ENCODE measurements around the gene EYS.
"Not testable (repeated sequence)": the region's sequence is repeated elsewhere in the genome, so short reads cannot be mapped to it uniquely, and the experiment has no call there.

The EYS gene

DNA sequence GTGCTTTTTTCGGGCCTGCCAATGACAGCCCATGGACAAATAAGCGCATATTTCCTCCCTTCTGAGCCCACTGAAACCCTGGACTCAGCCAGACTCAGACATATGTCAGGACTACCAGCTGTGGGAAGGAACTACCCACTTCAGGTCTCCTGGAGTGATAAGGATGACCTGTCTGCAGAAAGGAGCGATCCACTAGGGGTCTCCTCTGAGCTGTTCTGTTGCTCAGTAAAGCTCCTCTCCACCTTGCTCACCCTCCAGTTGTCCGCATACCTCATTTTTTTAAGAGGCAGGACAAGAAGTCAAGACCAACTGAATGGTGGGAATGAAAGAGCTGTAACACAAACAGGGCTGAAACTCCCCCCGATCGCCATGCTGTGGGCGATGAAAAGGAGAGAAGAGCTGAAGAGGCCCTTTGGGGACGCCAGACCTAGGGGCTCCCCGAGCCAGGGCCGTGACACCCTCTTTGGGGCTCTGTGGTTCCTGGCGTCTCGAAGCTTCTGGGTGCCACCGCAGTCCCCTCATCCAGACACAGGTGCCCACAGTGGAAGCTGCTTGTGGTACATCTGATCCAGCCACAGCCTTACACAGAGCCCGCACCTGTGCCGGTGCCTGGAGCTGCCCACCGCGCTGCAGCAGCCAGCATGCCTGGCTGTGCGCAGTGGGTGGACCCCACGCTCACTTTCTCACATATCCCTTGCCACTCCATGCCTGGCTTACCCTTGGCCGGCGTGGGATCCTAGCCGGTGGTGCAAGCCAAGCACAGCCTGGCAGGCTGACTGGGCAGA lies 68.8 kb downstream of the EYS start:
- no peak for DNase-seq (ENCODE audit: low read depth)
- H3K4me3 ChIP-seq (ENCODE audit: low read depth, low read length): no peak overlapping the region
- TF ChIP-seq, protein P1, sequence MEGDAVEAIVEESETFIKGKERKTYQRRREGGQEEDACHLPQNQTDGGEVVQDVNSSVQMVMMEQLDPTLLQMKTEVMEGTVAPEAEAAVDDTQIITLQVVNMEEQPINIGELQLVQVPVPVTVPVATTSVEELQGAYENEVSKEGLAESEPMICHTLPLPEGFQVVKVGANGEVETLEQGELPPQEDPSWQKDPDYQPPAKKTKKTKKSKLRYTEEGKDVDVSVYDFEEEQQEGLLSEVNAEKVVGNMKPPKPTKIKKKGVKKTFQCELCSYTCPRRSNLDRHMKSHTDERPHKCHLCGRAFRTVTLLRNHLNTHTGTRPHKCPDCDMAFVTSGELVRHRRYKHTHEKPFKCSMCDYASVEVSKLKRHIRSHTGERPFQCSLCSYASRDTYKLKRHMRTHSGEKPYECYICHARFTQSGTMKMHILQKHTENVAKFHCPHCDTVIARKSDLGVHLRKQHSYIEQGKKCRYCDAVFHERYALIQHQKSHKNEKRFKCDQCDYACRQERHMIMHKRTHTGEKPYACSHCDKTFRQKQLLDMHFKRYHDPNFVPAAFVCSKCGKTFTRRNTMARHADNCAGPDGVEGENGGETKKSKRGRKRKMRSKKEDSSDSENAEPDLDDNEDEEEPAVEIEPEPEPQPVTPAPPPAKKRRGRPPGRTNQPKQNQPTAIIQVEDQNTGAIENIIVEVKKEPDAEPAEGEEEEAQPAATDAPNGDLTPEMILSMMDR (IDR thresholded peaks at IDR 0.05; ENCODE audit: control insufficient read depth, extremely low read depth, insufficient read depth): no peak

DNA sequence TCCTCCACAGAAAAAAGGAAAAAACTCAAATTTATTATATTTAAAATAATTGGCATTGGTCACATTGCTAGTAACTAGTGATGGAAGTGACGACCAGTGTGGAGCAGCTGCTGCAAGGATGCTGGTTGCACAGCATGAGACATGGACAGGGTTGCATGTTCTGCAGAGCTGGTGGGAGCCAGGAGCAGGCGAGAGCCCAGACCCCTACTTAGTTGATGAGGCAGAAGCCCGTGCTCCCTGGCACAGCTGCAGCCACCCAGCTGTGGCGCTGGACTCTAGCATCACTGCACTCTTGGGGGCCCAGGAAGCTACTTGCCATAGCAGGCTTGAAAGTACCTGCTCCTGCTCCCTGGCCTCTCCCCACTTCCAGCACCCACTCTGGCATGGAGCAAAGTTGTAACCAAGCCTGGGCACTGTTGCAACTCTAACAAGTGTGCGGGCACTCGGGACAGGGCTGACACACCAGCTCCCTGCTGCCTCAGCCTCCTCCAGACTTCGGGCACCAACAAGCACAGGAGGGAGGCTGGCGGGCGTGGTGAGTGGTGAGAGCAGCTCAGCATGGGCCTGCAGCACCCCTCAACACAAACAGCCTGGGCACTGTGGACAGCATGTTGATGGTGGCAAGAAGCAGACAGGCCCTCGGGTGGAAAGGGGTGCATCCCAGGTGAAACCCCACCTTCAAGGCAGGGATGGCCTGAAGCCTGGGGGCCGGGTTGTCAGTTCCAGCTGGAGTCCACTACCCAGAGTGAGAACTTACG lies 69.6 kb downstream of the EYS start:
- DNase-seq (ENCODE audit: low read depth): no peak
- TF ChIP-seq, protein P1 (IDR thresholded peaks at IDR 0.05; ENCODE audit: control insufficient read depth, extremely low read depth, insufficient read depth): no peak
- H3K4me3 ChIP-seq (ENCODE audit: low read depth, low read length): no peak overlapping the region

DNA sequence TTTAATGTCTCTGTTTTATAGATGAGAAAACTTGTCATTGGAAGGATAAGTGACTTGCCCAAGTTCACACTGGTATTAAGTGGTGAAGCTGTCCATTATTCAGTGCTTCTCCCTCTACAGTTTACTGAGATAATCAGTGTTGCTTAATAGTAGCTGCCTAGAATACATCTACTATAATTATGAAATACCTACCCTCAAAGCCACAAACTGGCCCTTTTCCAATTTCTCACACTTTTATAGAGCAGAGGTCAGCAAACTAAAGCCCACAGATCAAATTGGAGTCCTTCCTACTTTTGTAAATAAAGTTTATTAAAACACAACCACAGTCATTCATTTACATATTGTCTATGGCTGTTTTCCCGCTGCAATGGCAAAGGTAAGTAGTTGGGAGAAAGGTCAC lies 73.5 kb downstream of the EYS start:
- H3K4me3 ChIP-seq (ENCODE audit: low read depth, low read length): no peak overlapping the region
- TF ChIP-seq, protein P1 (IDR thresholded peaks at IDR 0.05; ENCODE audit: control insufficient read depth, extremely low read depth, insufficient read depth): no peak
- no peak for DNase-seq (ENCODE audit: low read depth)

DNA sequence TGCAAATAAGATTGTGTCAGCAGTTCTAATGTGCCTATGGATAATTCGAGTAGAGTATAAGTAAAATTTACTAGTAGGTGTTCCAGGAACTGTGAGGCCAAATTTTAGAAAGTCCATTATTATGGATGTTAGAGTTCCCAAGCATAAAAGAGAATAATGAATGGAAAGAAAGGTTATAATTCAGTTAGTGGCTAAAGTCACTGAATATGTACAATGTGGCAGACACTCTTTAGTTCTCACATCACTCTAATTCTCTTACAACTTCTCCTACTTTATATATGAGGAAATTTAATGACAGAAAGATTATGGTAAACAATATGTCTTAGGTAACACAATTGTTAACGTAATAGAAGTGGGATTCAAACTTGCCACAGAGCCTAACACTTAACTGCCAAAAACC lies 75.3 kb downstream of the EYS start:
- H3K4me3 ChIP-seq (ENCODE audit: low read depth, low read length): no peak overlapping the region
- TF ChIP-seq, protein P1 (IDR thresholded peaks at IDR 0.05; ENCODE audit: control insufficient read depth, extremely low read depth, insufficient read depth): no peak
- DNase-seq (ENCODE audit: low read depth): no peak

DNA sequence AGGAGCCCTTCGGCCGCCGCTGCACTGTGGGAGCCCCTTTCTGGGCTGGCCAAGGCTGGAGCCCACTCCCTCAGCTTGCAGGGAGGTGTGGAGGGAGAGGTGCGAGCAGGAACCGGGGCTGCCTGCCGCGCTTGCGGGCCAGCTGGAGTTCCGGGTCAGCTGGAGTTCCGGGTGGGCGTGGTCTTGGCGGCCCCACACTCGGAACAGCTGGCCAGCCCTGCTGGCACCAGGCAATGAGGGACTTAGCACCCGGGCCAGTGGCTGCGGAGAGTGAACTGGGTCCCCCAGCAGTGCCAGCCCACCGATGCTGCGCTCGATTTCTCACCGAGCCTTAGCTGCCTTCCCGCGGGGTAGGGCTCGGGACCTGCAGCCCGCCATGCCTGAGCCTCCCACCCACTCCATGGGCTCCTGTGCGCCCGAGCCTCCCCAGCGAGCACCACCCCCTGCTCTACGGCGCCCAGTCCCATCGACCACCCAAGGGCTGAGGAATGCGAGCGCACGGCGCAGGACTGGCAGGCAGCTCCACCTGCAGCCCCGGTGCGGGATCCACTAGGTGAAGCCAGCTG lies 79.5 kb downstream of the EYS start:
- not testable (repeated sequence) for DNase-seq (ENCODE audit: low read depth)
- H3K4me3 ChIP-seq (ENCODE audit: low read depth, low read length): peak overlapping the region; percentile 39

DNA sequence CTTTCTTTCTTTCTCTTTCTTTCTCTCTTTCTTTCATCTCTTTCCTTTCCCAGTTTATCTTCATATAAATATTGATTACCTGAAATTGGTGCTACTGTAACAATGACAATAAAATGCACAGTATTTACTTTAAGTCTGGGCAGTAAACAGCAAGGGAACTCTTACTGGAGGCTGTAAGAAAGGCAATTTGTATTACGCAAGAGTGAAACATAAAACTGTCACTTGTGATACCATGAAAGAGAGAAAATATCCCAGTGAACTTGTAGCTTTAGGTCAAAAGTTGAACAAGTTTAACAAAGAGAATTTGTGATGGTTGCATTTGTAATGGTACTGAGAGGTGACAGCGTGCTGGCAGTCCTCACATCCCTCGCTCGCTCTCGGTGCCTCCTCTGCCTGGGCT lies 80.0 kb downstream of the EYS start:
- H3K4me3 ChIP-seq (ENCODE audit: low read depth, low read length): peak overlapping the region; percentile 39
- no peak for DNase-seq (ENCODE audit: low read depth)
- TF ChIP-seq, protein P1 (IDR thresholded peaks at IDR 0.05; ENCODE audit: control insufficient read depth, extremely low read depth, insufficient read depth): no peak

DNA sequence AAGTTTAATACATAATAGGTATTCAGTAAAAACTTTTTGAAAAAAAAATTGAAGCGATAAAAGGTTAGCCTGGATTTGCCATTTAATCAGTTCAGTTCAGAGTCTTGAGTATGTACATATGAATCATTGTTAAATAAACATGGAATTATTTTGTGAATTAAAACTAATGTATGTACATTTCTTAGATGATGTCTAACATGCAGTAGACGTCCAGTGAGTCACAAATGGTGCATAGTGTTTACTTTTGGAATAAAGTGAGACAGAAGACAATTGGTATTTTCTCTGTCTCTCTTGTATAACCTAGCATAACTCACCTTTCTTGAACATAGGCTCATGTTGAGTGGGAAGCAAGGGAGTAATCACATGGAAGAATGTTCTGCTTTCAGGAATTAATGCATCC lies 83.5 kb downstream of the EYS start:
- TF ChIP-seq, protein P1 (IDR thresholded peaks at IDR 0.05; ENCODE audit: control insufficient read depth, extremely low read depth, insufficient read depth): no peak
- H3K4me3 ChIP-seq (ENCODE audit: low read depth, low read length): no peak overlapping the region
- DNase-seq (ENCODE audit: low read depth): no peak

Data from LNCaP clone FGC (cell line).